Adrenal gland (tissue), 5 donors: ENCODE data around the gene AP3B2.

Experiments
- CTCF ChIP-seq, 6 experiments: fragments of 450-650 bp in 4 of 6; fragments of 200-600 bp in 2 of 6; sonication (generic) in 1 of 6; IDR thresholded peaks; 1 replicate in 5 of 6; 2 replicates in 1 of 6; pipeline versions ENCODE4 v1.5.1 to v1.8.0; 2016 to 2021; ENCODE audit warnings: antibody characterized with exemption in 6 of 6, mild to moderate bottlenecking in 2 of 6, moderate library complexity in 1 of 6
- POLR2A ChIP-seq, 2 donors: fragments of 450-650 bp; IDR thresholded peaks; one replicate each; pipeline ENCODE4 v1.6.1; 2017; ENCODE audit warnings: antibody characterized with exemption in 2 of 2, mild to moderate bottlenecking in 2 of 2, moderate library complexity in 1 of 2
- donor health status: DM: no; HTN: no; CAD: no.

GRCh38 chr15:82743810-82744209, 34.1 kb upstream of the AP3B2 start:
- no peak for TF ChIP-seq POLR2A (IDR thresholded peaks at IDR 0.05)
- TF ChIP-seq CTCF (IDR thresholded peaks at IDR 0.05) = no peak
